ENCODE results near the gene SLC30A9. TPM values are rescaled to one million over a fixed set of nuclear protein-coding genes. Genes with fewer than 3 reads are reported as not detected.

The SLC30A9 gene
- total and polyA plus RNA-seq, 2 of the 13 experiments (the other 11 are each of a cell fraction or from before 2014, with no cell fraction given) = 27.5 to 72.8 TPM

DNA sequence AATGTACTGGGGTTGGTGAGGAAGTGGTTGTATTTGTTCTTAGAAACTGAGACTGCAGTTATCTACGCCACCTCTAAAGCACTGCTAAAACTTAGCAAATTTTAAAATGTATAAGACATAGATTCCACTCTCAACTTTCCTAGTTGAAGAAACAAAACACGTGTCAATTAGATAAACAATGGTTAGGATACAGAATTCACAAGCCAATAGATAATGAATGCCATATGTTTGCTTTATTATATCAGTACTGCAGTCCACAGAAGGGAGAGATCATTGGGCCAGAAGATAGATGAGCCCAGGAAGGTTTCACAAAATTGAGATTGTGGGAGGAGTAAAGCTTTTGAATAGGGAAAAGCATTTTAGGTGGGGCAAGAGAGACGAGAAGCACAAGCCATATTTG, 40.8 kb upstream of the SLC30A9 start (continued):
- no peak for TF ChIP-seq TEAD2 (CRISPR knock-in tag; IDR thresholded peaks at IDR 0.05)
- TF ChIP-seq, protein P1, sequence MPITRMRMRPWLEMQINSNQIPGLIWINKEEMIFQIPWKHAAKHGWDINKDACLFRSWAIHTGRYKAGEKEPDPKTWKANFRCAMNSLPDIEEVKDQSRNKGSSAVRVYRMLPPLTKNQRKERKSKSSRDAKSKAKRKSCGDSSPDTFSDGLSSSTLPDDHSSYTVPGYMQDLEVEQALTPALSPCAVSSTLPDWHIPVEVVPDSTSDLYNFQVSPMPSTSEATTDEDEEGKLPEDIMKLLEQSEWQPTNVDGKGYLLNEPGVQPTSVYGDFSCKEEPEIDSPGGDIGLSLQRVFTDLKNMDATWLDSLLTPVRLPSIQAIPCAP (CRISPR knock-in tag; IDR thresholded peaks at IDR 0.05; ENCODE audit: low read depth) = no peak
- no peak for TF ChIP-seq LCORL (IDR thresholded peaks at IDR 0.05)
- no peak for TF ChIP-seq LCORL (CRISPR knock-in tag; IDR thresholded peaks at IDR 0.05)
- TF ChIP-seq ARNT2 (CRISPR knock-in tag; IDR thresholded peaks at IDR 0.05; ENCODE audit: low read depth) = no peak
- TF ChIP-seq, protein P2, sequence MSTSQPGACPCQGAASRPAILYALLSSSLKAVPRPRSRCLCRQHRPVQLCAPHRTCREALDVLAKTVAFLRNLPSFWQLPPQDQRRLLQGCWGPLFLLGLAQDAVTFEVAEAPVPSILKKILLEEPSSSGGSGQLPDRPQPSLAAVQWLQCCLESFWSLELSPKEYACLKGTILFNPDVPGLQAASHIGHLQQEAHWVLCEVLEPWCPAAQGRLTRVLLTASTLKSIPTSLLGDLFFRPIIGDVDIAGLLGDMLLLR (CRISPR knock-in tag; IDR thresholded peaks at IDR 0.05) = no peak
- no peak for TF ChIP-seq YEATS4 (CRISPR knock-in tag; IDR thresholded peaks at IDR 0.05; ENCODE audit: borderline replicate concordance)

DNA sequence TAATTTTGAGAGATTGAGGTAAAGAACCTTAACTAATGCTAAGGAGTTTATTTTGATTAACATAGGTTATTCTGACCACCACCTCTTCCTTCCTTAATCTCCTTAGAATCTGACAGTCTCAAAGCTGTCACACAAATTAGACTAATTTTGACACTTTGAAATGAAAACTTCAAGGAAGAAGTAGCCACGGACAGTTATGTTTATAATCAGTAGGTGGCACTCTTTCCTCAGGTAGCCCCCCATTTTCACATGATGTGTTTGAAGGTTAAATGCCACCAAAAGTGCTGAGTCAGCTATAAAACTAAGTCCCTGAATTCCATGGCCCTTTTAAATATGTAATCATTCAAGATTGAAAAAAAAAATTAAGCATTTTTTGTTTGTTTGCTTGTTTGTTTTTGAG, 32.7 kb upstream of the SLC30A9 start:
- no peak overlapping the region for H2AFZ ChIP-seq (ENCODE audit: low read length)
- H3K27me3 ChIP-seq (ENCODE audit: control insufficient read depth in 1 of 2, insufficient read depth in 2 of 2, low read length in 2 of 2) = no peaks in the 10 kb centered on the region
- ChIA-PET CTCF (ENCODE audit: low intra/inter-chr PET ratio, low total read pairs) (no interaction called here), POLR2A (no interaction called here)
- DNase-seq (ENCODE audit: low spot score) (peak; percentile 27), ATAC-seq (no peak), FAIRE-seq (no peak)
- in situ Hi-C loops (cut with HindIII; ENCODE audit: extremely low pct_ligation_motif_present, low pct_unique_long_range_greater_than_20kb) = no loop called here
- no peaks in the 10 kb centered on the region for H3K79me2 ChIP-seq (ENCODE audit: insufficient read depth, low read length)
- H3K36me3 ChIP-seq (replicated peaks in 1 of 2; ENCODE audit: control insufficient read depth in 1 of 2, insufficient read depth in 2 of 2, low read length in 2 of 2) = peaks cover 2 to 13% of the 10 kb centered on the region in 2 experiments; a peak in 4 of 5 replicates
- no peaks in the 10 kb centered on the region for H3K4me1 ChIP-seq (ENCODE audit: insufficient read depth, low read length)
- no peaks in the 10 kb centered on the region for H4K20me1 ChIP-seq (ENCODE audit: insufficient read depth, low read length)
- H3K4me2 ChIP-seq (ENCODE audit: low read depth, low read length) = no peak overlapping the region
- intact Hi-C loops (cut with micrococcal nuclease; ENCODE audit: unreplicated experiment) = no loop called here
- no peak overlapping the region for H3K4me3 ChIP-seq (replicated peaks in 1 of 3; ENCODE audit: insufficient read depth in 1 of 3, low read depth in 2 of 3, low read length in 3 of 3)
- WGBS (ENCODE audit: low lambda C conversion rate) = 64% methylated on average over 1 of the region's 1 CpG
- H3K27ac ChIP-seq (ENCODE audit: extremely low read length, insufficient read depth, low read length) = no peak overlapping the region
- H3K9me3 ChIP-seq (ENCODE audit: low read length) = no peaks in the 10 kb centered on the region
- BruUV-seq (replicated peaks) = TSS peak; percentile 23
- H3K9ac ChIP-seq (ENCODE audit: insufficient read depth, low read depth, low read length) = no peak overlapping the region
- peak; percentile 49 for TF ChIP-seq STAG1 (CRISPR knock-in tag; IDR thresholded peaks at IDR 0.05)
- no peak for TF ChIP-seq RFX3 (CRISPR knock-in tag; IDR thresholded peaks at IDR 0.05)
- peak; percentile 100 for TF ChIP-seq MAFF (IDR thresholded peaks at IDR 0.05; ENCODE audit: low read depth, low read length)
- TF ChIP-seq, protein P3, sequence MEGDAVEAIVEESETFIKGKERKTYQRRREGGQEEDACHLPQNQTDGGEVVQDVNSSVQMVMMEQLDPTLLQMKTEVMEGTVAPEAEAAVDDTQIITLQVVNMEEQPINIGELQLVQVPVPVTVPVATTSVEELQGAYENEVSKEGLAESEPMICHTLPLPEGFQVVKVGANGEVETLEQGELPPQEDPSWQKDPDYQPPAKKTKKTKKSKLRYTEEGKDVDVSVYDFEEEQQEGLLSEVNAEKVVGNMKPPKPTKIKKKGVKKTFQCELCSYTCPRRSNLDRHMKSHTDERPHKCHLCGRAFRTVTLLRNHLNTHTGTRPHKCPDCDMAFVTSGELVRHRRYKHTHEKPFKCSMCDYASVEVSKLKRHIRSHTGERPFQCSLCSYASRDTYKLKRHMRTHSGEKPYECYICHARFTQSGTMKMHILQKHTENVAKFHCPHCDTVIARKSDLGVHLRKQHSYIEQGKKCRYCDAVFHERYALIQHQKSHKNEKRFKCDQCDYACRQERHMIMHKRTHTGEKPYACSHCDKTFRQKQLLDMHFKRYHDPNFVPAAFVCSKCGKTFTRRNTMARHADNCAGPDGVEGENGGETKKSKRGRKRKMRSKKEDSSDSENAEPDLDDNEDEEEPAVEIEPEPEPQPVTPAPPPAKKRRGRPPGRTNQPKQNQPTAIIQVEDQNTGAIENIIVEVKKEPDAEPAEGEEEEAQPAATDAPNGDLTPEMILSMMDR (CRISPR knock-in tag; IDR thresholded peaks at IDR 0.05) = peak; percentile 53
- no peak for TF ChIP-seq ZFX (CRISPR knock-in tag; IDR thresholded peaks at IDR 0.05; ENCODE audit: low read depth)
- TF ChIP-seq NFE2L2 (IDR thresholded peaks at IDR 0.05; ENCODE audit: low read length) = peak; percentile 50; the same call in 1 of the 2 replicates
- TF ChIP-seq, protein P4, sequence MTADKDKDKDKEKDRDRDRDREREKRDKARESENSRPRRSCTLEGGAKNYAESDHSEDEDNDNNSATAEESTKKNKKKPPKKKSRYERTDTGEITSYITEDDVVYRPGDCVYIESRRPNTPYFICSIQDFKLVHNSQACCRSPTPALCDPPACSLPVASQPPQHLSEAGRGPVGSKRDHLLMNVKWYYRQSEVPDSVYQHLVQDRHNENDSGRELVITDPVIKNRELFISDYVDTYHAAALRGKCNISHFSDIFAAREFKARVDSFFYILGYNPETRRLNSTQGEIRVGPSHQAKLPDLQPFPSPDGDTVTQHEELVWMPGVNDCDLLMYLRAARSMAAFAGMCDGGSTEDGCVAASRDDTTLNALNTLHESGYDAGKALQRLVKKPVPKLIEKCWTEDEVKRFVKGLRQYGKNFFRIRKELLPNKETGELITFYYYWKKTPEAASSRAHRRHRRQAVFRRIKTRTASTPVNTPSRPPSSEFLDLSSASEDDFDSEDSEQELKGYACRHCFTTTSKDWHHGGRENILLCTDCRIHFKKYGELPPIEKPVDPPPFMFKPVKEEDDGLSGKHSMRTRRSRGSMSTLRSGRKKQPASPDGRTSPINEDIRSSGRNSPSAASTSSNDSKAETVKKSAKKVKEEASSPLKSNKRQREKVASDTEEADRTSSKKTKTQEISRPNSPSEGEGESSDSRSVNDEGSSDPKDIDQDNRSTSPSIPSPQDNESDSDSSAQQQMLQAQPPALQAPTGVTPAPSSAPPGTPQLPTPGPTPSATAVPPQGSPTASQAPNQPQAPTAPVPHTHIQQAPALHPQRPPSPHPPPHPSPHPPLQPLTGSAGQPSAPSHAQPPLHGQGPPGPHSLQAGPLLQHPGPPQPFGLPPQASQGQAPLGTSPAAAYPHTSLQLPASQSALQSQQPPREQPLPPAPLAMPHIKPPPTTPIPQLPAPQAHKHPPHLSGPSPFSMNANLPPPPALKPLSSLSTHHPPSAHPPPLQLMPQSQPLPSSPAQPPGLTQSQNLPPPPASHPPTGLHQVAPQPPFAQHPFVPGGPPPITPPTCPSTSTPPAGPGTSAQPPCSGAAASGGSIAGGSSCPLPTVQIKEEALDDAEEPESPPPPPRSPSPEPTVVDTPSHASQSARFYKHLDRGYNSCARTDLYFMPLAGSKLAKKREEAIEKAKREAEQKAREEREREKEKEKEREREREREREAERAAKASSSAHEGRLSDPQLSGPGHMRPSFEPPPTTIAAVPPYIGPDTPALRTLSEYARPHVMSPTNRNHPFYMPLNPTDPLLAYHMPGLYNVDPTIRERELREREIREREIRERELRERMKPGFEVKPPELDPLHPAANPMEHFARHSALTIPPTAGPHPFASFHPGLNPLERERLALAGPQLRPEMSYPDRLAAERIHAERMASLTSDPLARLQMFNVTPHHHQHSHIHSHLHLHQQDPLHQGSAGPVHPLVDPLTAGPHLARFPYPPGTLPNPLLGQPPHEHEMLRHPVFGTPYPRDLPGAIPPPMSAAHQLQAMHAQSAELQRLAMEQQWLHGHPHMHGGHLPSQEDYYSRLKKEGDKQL (CRISPR knock-in tag; IDR thresholded peaks at IDR 0.05; ENCODE audit: low read depth) = no peak
- TF ChIP-seq FOXK1 (CRISPR knock-in tag; IDR thresholded peaks at IDR 0.05; ENCODE audit: borderline replicate concordance, low read depth) = no peak
- peak; percentile 25; the same call in 1 of the 2 replicates for TF ChIP-seq RFX5 (IDR thresholded peaks at IDR 0.05; ENCODE audit: low read depth, low read length)
- TF ChIP-seq ZNF431 (CRISPR knock-in tag; IDR thresholded peaks at IDR 0.05; ENCODE audit: borderline replicate concordance, low read depth) = no peak

All from HepG2 (cell line).